ENCODE results near the gene CHST11.

Gene CHST11

GRCh38 chr12:104469523-104469922, 12.8 kb downstream of the CHST11 start:
- no peak for TF ChIP-seq CTCF (IDR thresholded peaks at IDR 0.05; ENCODE audit: control insufficient read depth, extremely low read depth, insufficient read depth)
- DNase-seq (ENCODE audit: low read depth), result no peak

GRCh38 chr12:104470521-104470920, 13.8 kb downstream of the CHST11 start:
- TF ChIP-seq CTCF (IDR thresholded peaks at IDR 0.05; ENCODE audit: control insufficient read depth, extremely low read depth, insufficient read depth), result no peak
- H3K4me3 ChIP-seq (ENCODE audit: low read depth, low read length), result no peak overlapping the region
- DNase-seq (ENCODE audit: low read depth), result no peak

More at GRCh38 chr12:104469523-104469922, 12.8 kb downstream of the CHST11 start:
- H3K4me3 ChIP-seq (ENCODE audit: low read depth, low read length), result no peak overlapping the region

- no peak overlapping the region for H3K4me3 ChIP-seq (ENCODE audit: low read depth, low read length)
- no peak for DNase-seq (ENCODE audit: low read depth)
- TF ChIP-seq CTCF (IDR thresholded peaks at IDR 0.05; ENCODE audit: control insufficient read depth, extremely low read depth, insufficient read depth), result no peak
These were observed 14.6 kb downstream of the CHST11 start for GRCh38 chr12:104471336-104471735.

GRCh38 chr12:104472748-104473147, 16.0 kb downstream of the CHST11 start:
- no peak overlapping the region for H3K4me3 ChIP-seq (ENCODE audit: low read depth, low read length)
- no peak for TF ChIP-seq CTCF (IDR thresholded peaks at IDR 0.05; ENCODE audit: control insufficient read depth, extremely low read depth, insufficient read depth)
- DNase-seq (ENCODE audit: low read depth), result no peak

GRCh38 chr12:104473374-104473983, 16.7 kb downstream of the CHST11 start:
- no peak for TF ChIP-seq CTCF (IDR thresholded peaks at IDR 0.05; ENCODE audit: control insufficient read depth, extremely low read depth, insufficient read depth)
- no peak for DNase-seq (ENCODE audit: low read depth)
- H3K4me3 ChIP-seq (ENCODE audit: low read depth, low read length), result no peak overlapping the region

- no peak for TF ChIP-seq CTCF (IDR thresholded peaks at IDR 0.05; ENCODE audit: control insufficient read depth, extremely low read depth, insufficient read depth)
- DNase-seq (ENCODE audit: low read depth), result no peak
- no peak overlapping the region for H3K4me3 ChIP-seq (ENCODE audit: low read depth, low read length)
These were observed 18.5 kb downstream of the CHST11 start for GRCh38 chr12:104475271-104475670.
